GM12872 (cell line): Measurements from ENCODE around the gene ZFHX2.

Experiments used
- TF ChIP-seq, protein P1 (sequence below): IDR thresholded peaks from 3 replicates; pipeline ENCODE4 v1.5.1; 2011; ENCODE audit warnings: low read depth, mild to moderate bottlenecking, low read length, moderate library complexity; ENCODE audit not compliant: insufficient read depth

Gene ZFHX2

DNA sequence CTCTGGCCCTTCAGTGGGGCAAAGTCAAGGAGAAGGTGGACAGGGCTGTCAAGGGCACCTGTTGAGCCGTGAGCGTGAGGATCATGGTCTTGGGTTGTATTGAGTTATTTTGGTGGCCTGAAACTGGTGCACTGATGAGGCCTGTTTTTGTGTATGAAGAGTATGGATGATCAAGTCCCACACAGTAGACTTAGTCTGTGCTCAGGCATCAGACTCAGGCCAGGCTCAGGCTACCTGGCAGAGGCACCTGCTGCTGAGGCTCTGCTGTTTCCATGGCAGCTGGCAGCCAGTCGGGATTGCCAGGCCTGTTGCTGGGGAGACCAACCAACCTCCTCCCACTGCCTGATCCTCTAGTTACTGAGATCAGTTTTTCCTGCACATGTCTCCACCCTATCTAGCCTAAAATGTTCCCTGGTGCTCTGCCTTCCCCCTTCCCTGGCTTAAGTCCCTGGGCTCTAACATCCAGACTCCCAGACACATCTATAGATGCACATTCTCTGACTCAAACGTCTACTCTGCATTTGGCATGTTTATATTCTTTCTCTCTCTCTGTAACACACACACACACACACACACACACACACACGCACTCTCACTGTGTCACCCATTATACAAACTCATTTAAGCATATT is 21.9 kb upstream of the ZFHX2 start:
- TF ChIP-seq, protein P1, sequence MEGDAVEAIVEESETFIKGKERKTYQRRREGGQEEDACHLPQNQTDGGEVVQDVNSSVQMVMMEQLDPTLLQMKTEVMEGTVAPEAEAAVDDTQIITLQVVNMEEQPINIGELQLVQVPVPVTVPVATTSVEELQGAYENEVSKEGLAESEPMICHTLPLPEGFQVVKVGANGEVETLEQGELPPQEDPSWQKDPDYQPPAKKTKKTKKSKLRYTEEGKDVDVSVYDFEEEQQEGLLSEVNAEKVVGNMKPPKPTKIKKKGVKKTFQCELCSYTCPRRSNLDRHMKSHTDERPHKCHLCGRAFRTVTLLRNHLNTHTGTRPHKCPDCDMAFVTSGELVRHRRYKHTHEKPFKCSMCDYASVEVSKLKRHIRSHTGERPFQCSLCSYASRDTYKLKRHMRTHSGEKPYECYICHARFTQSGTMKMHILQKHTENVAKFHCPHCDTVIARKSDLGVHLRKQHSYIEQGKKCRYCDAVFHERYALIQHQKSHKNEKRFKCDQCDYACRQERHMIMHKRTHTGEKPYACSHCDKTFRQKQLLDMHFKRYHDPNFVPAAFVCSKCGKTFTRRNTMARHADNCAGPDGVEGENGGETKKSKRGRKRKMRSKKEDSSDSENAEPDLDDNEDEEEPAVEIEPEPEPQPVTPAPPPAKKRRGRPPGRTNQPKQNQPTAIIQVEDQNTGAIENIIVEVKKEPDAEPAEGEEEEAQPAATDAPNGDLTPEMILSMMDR = no peak

DNA sequence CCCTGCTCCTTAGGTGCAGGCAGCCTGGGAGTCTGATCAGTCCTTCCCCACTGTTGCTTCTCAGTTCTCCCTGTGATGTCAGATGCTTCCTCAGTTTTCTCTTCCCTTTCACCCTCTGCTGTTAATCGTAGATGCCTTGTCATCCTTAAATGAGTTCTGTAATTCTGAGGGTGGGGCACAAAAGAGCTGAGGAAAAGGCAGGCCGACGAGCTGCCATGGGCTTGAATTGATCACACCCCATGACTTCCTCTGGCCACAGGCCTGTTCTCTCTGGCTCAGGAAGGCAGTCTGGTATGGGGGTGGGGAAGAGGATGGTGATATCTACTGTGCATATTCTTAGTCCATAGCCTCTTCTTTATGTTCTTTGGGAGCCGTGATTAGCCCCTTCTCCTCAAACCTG is 21.3 kb upstream of the ZFHX2 start:
- TF ChIP-seq, protein P1 = no peak

DNA sequence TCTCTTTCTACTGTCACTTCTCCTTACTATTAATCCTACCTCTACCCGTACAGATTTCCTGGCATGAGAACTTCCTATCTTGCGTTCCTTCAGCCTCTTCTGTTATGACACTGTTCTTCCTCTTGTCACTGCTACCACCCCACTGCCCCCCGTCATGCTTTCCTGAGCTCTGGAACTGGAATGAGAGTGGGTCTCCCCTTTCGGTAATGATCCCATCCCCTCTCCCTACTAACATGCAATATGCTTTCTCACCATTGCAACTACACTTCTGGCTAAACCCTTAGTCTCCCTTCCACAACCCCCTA is 20.9 kb upstream of the ZFHX2 start:
- TF ChIP-seq, protein P1 = no peak

DNA sequence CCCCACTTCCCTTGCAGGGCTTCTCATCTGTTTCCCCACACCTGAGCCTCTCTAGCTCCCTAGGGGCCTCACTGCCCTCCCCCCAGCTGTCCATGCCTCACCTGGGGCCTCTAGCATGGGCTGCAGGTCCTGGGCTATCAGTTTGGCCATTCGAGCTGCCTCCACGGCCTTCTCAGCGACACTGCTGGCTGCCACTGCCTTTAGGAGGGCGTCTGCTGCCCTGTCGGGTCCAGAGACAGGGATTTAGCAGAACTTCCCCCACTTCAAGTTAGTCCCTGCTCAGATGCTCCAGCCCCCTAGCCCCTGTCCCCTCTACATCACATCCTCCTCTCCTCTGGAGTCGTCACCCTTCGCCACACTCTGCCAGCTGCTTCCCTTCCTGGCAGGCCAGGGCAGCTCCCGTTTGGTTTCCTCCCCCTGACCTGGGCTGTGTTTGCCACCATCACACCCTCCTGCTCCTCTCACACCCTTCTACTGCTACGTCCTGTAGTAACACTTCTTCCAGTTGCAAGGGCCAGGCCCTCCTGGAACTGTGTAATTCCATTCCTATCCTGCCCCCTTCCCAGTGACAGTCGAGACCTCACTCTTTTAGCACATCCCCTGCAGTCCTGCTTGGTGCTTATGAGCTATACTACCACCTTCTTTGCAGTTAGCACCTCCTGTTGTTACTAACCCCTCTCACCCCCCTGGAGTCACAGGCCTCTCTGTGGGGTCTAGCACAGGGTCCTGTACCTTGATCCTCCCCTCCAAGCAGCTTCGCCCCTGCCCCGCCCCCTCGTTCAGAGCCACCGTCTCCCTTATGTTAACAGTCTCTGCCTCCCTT is 20.3 kb upstream of the ZFHX2 start:
- TF ChIP-seq, protein P1 = no peak

DNA sequence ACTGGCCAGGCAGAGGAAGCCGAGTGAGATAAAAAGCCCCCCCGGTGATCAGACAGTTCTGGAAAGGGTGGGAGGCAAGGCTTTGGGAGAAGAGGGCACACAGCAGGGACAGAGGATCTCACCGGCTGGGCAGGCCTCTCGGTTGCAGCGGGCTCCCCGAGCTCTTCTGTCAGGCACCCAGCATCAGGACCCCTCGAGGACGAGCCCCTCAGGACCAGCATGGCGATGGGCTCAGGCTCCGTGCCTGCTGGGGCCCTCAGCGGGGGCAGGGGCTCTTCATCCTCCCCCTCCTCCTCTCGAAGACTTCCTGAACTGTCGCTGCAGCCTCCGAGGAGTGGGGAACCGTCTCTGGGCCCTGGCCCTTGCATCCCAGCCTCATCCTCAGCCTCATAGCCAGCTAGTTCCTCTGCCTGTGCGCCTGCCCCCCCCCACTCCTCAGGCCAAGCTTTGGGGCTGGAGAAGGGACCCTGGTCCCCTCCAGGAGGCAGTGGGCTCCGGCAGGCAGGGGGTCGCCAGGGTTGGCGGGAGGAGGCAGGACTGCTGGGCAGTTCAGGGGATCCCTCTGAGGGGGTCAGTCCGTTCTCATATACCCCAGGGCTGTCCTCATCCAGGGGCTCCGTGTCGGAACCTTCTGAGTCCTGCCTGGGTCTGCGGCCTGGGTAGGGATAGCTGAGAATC is 19.4 kb upstream of the ZFHX2 start:
- TF ChIP-seq, protein P1 = no peak

DNA sequence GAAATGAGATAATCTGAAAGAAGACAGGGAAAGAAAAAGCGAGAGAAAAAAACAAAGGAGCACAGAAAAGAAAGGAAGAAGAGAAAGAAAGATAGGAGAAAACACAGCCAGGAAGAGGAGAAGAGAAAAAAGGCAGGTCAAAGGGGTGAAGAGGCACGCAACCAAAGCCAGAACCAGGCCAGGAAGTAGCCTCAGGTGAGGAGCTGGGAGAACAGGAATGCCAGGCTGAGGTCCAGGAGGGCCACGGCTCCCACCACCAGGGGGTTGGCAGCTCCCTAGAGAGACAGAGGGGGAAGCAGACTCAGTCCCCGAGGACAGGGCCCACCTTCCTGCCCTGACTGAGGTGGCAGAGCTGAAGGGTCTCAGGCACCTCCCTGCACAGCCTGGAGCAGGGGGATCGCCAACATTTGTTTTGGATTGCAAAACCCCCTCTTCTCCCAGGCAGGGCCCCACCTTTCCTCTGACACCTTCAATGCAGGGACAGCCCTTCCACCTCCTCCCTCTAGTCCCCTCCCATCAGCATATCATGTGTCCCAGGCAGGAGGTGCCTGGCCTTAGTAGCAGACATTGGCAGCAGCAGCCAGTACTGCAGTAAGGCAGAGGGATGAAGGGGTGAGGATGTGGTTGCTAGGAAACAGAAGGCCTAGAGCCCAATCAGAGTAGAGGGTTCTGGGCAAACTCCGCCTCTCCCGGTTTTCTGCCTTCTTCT is 18.0 kb upstream of the ZFHX2 start:
- TF ChIP-seq, protein P1 = no peak
